ENCODE data around the gene METTL1. TPM values are rescaled to one million over a fixed set of nuclear protein-coding genes. Genes with fewer than 3 reads are reported as not detected.

METTL1 gene
- total RNA-seq, 1 donor from 2014 or later = 5.8 TPM

DNA sequence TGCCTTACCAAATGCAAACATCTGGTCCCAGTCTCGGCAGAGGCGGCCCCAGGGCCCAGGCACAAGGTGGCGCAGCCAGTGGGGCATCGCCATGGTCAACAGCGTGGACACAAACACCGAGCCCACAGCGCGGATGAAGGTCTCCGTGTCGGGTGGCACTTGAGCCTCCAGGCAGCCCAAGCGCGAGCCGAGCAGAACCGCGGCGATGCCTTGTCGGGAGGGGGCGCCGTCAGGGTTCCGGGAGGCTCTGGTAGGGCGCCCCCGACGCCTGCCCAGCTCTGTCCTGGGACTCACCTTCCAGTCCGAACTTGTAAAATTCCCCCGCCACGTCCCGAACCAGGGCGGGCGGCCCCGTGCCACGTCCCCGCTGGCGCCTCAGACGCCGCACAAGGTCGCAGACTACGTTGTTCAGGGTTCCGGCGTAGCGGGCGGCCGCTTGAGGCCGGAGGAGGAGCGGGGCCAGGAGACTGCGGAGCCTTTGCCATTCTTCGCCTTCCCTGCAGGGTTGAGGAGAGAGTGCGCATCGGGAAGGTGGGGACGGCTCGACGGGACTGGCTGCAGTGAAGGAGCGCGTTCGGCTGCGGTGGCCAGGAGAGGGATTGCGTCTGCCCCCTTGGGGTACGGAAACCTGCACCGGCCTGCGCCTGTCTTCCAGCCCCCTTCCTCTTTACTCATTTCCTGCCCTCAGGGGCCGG is 6.8 kb downstream of the METTL1 start:
- no peak for FAIRE-seq

DNA sequence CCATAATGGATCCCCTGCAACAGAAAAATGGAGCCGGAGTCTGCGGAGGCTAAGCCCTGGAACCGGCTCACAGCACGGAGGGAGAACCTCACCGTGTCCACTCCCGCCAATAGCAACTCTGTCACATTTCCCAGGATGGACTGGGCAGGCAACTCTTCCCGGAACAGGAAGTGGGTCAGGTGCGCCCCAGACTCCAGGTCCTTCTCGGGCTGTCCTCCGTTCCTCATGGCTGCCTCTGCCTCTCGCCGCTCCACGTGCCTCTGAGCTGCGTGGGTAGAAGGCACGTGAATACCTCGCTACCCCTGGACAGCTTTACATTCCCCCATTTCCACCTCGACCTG is 7.3 kb downstream of the METTL1 start:
- Histone ChIP-seq H3K36me3 (ENCODE audit: control insufficient read depth, insufficient read depth, low read length) (no peaks in the 10 kb centered on the region), H3K27me3 (ENCODE audit: control insufficient read depth, insufficient read depth, low read length) (no peaks in the 10 kb centered on the region), H3K4me3 (ENCODE audit: low read depth, low read length) (peak overlapping the region; percentile 52)
- no peak for FAIRE-seq
- TF ChIP-seq, protein P1, sequence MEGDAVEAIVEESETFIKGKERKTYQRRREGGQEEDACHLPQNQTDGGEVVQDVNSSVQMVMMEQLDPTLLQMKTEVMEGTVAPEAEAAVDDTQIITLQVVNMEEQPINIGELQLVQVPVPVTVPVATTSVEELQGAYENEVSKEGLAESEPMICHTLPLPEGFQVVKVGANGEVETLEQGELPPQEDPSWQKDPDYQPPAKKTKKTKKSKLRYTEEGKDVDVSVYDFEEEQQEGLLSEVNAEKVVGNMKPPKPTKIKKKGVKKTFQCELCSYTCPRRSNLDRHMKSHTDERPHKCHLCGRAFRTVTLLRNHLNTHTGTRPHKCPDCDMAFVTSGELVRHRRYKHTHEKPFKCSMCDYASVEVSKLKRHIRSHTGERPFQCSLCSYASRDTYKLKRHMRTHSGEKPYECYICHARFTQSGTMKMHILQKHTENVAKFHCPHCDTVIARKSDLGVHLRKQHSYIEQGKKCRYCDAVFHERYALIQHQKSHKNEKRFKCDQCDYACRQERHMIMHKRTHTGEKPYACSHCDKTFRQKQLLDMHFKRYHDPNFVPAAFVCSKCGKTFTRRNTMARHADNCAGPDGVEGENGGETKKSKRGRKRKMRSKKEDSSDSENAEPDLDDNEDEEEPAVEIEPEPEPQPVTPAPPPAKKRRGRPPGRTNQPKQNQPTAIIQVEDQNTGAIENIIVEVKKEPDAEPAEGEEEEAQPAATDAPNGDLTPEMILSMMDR (IDR thresholded peaks at IDR 0.05; ENCODE audit: insufficient read depth, low read length, severe bottlenecking) = no peak
- DNase-seq (ENCODE audit: low read depth) = no peak

More for the DNA sequence above, 6.8 kb downstream of the METTL1 start:
- TF ChIP-seq, protein P1 (IDR thresholded peaks at IDR 0.05; ENCODE audit: insufficient read depth, low read length, severe bottlenecking) = peak; percentile 62
- peak; percentile 83 for DNase-seq (ENCODE audit: low read depth)
- Histone ChIP-seq H3K4me3 (ENCODE audit: low read depth, low read length) (peak overlapping the region; percentile 52), H3K27me3 (ENCODE audit: control insufficient read depth, insufficient read depth, low read length) (no peaks in the 10 kb centered on the region), H3K36me3 (ENCODE audit: control insufficient read depth, insufficient read depth, low read length) (no peaks in the 10 kb centered on the region)

DNA sequence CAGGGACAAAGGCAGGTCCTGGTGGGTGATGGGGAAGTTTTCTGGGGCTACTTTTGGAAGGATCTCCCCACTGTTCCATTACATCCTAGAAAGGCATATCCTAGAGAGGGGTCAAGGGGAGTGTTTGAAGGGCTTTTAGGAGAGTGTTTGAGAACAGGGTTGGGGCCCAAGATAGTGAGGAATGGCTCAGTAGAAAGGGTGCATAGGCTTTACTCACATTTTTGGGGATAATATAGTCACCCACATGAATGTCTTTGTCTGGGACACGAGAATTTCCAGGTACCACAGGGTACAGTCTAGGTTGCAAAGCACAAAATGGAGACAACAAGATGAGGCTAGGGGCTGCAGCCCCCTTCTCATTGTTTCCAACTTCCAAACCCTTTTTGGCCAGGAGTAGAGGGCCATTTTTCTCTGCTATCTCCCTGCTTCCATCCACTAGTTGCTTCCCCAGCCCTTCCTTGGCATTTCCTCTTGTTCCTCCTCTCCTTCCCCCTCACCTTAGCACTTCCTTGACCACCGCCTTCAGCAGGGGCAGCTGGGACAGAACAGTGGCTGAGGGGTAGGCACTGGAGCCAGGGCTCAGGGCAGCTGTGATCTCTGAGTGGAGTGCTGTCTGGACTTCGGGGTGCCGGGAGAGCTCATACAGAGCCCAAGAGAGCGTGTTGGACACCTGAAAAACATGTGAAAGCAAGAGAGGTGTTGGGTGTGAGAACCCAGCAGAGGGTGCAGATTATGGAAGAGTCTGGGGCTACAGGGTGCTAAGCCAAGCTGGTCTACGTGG is 7.8 kb downstream of the METTL1 start:
- Histone ChIP-seq H3K27me3 (ENCODE audit: control insufficient read depth, insufficient read depth, low read length) (no peaks in the 10 kb centered on the region), H3K36me3 (ENCODE audit: control insufficient read depth, insufficient read depth, low read length) (no peaks in the 10 kb centered on the region), H3K4me3 (ENCODE audit: low read depth, low read length) (no peak overlapping the region)
- DNase-seq (ENCODE audit: low read depth) (no peak), FAIRE-seq (no peak)
- TF ChIP-seq, protein P1 (IDR thresholded peaks at IDR 0.05; ENCODE audit: insufficient read depth, low read length, severe bottlenecking) = no peak

DNA sequence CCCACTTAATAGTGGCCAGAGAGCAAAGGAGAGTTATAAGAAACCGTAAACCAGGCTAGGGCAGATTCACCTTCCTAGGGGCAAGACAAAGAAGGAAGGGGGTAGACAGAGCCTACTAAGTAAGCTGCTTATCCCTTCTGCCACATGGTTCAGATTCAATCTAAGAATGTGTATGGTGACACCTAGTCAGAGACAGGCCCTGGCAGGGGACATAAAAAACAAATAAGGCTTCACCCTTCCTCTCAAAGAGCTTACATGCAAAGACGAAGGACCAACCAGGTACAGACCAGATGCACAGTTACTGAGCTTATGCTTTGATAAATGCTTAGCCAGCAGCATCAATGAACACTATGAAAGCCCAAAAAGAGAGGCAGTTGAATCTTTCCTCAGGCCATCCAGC is 9.4 kb downstream of the METTL1 start:
- no peaks in the 10 kb centered on the region for H3K27me3 ChIP-seq (ENCODE audit: control insufficient read depth, insufficient read depth, low read length)
- FAIRE-seq (no peak), DNase-seq (ENCODE audit: low read depth) (no peak)
- TF ChIP-seq, protein P1 (IDR thresholded peaks at IDR 0.05; ENCODE audit: insufficient read depth, low read length, severe bottlenecking) = no peak
- no peak overlapping the region for H3K4me3 ChIP-seq (ENCODE audit: low read depth, low read length)
- H3K36me3 ChIP-seq (ENCODE audit: control insufficient read depth, insufficient read depth, low read length) = peaks cover 2% of the 10 kb centered on the region

DNA sequence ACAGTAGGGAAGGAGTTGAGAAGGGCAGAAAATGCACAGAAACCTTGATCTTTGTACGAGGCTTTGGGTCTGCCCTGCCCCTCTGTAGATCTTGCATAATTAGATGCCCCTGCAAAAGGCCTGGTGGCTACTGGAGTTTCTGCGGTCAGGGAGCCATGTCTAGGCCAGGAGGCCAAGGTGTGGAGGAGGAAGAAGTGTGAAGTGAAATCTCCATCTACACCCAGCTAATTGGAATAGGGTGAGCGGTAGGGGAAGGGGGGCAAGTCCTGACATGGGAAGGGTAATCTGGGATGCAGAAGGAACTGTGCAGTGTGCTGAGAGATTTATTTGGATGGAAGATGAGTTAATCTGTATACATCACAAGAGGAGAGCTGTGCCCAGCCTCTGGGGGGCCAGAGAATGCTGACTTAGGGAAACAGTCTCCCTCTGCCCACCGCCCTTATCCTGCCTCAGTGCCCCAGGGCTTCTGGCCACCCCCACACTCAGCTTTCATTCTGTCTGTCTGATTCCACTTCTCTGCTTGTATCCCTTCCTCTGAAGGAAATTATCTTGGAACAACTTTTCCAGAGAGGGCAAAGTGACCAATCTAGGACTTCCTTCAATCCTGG is 10.4 kb downstream of the METTL1 start:
- Histone ChIP-seq H3K27me3 (ENCODE audit: control insufficient read depth, insufficient read depth, low read length) (no peaks in the 10 kb centered on the region), H3K4me3 (ENCODE audit: low read depth, low read length) (no peak overlapping the region), H3K36me3 (ENCODE audit: control insufficient read depth, insufficient read depth, low read length) (peaks cover 2% of the 10 kb centered on the region)
- TF ChIP-seq, protein P1 (IDR thresholded peaks at IDR 0.05; ENCODE audit: insufficient read depth, low read length, severe bottlenecking) = no peak
- peak; percentile 50 for FAIRE-seq
- no peak for DNase-seq (ENCODE audit: low read depth)

Data from bronchial epithelial cell (primary cell).